ENCODE data around the gene B3GNT7.
"Not testable (repeated sequence)": the region's sequence is repeated elsewhere in the genome, so short reads cannot be mapped to it uniquely, and the experiment has no call there.

Gene B3GNT7

DNA sequence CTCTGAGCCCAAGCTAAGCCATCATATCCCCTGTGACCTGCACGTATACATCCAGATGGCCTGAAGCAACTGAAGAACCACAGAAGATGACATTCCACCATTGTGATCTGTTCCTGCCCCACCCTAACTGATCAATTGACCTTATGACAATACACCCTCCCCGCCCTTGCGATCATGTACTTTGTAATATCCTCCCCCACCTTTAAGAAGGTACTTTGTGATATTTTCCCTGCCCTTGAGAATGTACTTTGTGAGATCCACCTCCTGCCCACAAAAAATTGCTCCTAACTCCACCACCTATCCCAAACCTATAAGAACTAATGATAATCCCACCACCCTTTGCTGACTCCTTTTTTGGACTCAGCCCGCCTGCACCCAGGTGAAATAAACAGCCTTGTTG is 34.9 kb downstream of the B3GNT7 start:
- DNase-seq, result not testable (repeated sequence)

DNA sequence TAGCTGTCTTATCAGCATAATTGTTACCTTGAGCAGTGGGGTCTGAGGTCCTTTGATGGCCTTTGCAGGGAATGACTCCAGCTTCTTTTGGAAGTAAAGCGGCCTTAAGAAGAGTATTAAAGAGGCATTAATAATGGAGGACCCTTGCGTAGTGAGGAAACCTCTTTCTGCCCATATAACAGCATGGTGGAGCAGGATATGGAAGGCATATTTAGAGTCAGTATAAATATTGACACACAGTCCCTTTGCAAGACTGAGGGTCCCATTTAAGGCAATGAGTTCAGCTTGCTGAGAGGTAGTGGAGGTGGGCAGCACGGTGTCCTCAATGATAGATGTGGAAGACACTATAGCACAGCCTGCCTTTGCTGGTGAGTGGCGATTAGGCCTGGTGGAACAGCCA is 36.1 kb downstream of the B3GNT7 start:
- no peak for DNase-seq

DNA sequence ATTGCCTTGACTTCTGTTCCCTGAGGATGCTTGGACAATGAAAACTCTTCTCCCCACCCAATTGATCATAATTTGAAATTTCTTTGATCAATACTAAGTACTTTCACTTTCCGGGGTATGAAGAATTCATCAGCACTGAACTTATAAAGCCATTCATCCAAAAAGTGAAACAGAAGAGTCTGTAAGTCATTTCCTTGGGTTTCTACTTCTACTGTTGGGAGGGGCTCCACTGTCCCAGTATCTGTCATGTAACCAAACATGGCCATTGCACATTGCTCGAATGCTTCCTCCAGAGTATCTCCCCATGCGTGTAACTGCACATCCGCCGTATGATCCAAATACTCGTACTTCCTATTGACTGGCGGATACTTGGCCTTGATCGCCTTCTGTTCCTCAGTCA is 38.5 kb downstream of the B3GNT7 start:
- no peak for DNase-seq

DNA sequence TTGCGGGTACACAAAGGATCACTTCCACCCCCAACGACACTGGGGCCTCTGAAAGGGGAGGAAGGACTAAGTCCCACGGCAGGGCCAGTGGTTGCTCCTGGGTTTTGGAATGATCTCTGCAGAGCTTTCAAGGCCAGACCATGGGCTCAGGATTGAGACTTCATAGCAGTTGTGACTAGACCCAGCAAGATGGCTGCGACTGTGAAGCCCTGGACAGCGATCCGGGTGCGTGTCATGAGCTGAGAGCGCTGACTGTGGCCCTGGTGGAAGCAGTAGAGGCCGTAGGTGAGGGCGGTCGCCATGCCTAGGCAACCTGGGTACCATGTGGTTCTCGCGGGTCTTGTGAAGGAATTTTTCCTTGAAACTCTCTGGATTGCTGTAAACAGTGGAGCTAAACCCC is 41.4 kb downstream of the B3GNT7 start:
- no peak for DNase-seq

DNA sequence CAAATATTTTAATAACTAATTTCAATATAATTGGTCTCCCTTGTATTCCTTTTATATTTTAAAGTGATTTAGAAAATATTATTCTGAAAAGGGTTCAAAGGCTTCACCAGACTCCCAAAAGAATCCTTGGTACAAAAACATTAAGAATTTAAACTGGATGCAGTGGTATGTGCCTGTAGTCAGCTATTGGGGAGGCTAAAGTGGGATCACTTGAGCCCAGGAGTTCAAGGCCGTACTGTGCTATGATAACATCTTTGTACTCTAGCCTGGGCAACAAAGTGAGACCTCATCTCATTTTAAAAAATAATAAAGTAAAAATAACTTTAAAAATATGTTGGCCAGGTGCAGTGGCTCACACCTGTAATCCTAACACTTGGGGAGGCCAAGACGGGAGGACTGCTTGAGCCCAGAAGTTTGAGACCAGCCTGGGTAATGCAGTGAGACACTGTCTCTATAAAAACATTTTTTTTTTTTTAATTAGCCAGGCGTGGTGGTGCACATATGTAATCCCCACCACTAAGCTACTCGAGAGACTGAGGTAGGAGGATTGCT is 54.1 kb downstream of the B3GNT7 start:
- DNase-seq, result no peak

DNA sequence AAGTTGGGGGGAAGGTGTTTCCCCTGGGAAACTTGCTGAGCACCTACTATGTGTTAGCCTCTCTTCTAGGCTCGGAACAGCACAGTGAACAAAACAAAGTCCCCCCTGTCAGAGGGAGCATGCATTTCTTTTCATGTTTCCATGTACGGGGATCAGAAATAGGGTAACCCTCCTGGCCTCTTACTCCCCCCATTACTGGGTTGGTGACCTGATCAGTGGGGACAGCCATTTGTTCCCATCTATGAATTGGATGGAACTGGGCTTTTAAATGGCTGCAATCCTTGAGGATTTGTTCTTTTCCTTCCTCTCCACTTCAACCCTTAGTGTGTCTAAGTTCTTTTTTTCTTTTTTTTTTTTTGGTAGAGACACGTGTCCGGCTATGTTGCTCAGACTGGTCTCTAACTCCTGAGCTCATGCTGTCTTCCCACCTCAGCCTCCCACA is 55.1 kb downstream of the B3GNT7 start:
- no peak for DNase-seq
